Keratinocyte (primary cell): Measurements from ENCODE around the gene SLC18A2.

Source experiments
- CTCF ChIP-seq, 3 experiments: IDR thresholded peaks in 1 of 3; conservative IDR thresholded peaks in 1 of 3; optimal IDR thresholded peaks in 1 of 3; 2 replicates in 2 of 3; 3 replicates in 1 of 3; pipeline versions ENCODE3 to v1.5.1; 2011; ENCODE audit warnings: low read length in 3 of 3, mild to moderate bottlenecking in 3 of 3, moderate library complexity in 2 of 3, control low read depth in 1 of 3, inconsistent platforms in 1 of 3; ENCODE audit not compliant: insufficient read depth in 2 of 3; ENCODE audit errors: extremely low read depth in 1 of 3
- EZH2 ChIP-seq: IDR thresholded peaks from one replicate; pipeline ENCODE4 v1.6.1; 2012; ENCODE audit warnings: inconsistent platforms, mild to moderate bottlenecking, low read length, moderate library complexity

- TF ChIP-seq CTCF (optimal IDR thresholded peaks at IDR 0.05 in 1 of 3, IDR thresholded peaks at IDR 0.05 in 1 of 3, conservative IDR thresholded peaks at IDR 0.05 in 1 of 3; ENCODE audit: extremely low read depth in 1 of 3, insufficient read depth in 2 of 3, low read length in 3 of 3): no peak
- no peak for TF ChIP-seq EZH2
Measured at GRCh38 chr10:117239051-117239450, 1.9 kb upstream of the SLC18A2 start.
